HepG2 (cell line): Measurements from ENCODE around the gene MEAF6. TPM values are rescaled to one million over a fixed set of nuclear protein-coding genes. Genes with fewer than 3 reads are reported as not detected.

Experiments used
- AGO2 ChIP-seq: fragments of 200-400 bp; formaldehyde crosslinking; optimal IDR thresholded peaks from 2 replicates; pipeline ENCODE3; 2017; ENCODE audit warnings: mild to moderate bottlenecking, low read depth, low read length, moderate library complexity
- ARNTL ChIP-seq: sonication (generic); formaldehyde crosslinking; IDR thresholded peaks from 2 replicates; pipeline ENCODE4 v1.4.0; 2020; ENCODE audit warnings: mild to moderate bottlenecking, missing genetic modification reagents
- ATF1 ChIP-seq: IDR thresholded peaks from 2 replicates; pipeline ENCODE4 v1.6.1; 2016; ENCODE audit warnings: mild to moderate bottlenecking, control low read depth
- CEBPG ChIP-seq: IDR thresholded peaks from 2 replicates; pipeline ENCODE4 v1.6.1; 2016
- MEF2D ChIP-seq: sonication (generic); formaldehyde crosslinking; IDR thresholded peaks from 2 replicates; pipeline ENCODE4 v1.5.1; 2020; ENCODE audit warnings: mild to moderate bottlenecking, missing genetic modification reagents
- NR2C2 ChIP-seq: sonication (generic); formaldehyde crosslinking; IDR thresholded peaks from 2 replicates; pipeline ENCODE4 v1.4.0; 2020; ENCODE audit warnings: missing genetic modification reagents, mild to moderate bottlenecking, moderate library complexity, borderline replicate concordance
- REL ChIP-seq: sonication (generic); formaldehyde crosslinking; conservative IDR thresholded peaks from 2 replicates; pipeline ENCODE4 v1.8.0; 2022; ENCODE audit warnings: mild to moderate bottlenecking, missing genetic modification reagents, moderate library complexity
- ZFP36L1 ChIP-seq: sonication (generic); formaldehyde crosslinking; IDR thresholded peaks from 2 replicates; pipeline ENCODE4 v1.8.0; 2022; ENCODE audit warnings: mild to moderate bottlenecking, missing genetic modification reagents, moderate library complexity
- ZMAT3 ChIP-seq: sonication (generic); formaldehyde crosslinking; conservative IDR thresholded peaks from 2 replicates; pipeline ENCODE4 v1.7.0; 2021; ENCODE audit warnings: missing genetic modification reagents
- ZNF124 ChIP-seq: sonication (generic); formaldehyde crosslinking; IDR thresholded peaks from 2 replicates; pipeline ENCODE4 v1.4.0; 2020; ENCODE audit warnings: missing genetic modification reagents
- ZNF142 ChIP-seq: sonication (generic); formaldehyde crosslinking; IDR thresholded peaks from 2 replicates; pipeline ENCODE4 v1.4.0; 2020; ENCODE audit warnings: missing genetic modification reagents
- ZNF160 ChIP-seq: sonication (generic); formaldehyde crosslinking; IDR thresholded peaks from 2 replicates; pipeline ENCODE4 v1.8.0; 2022; ENCODE audit warnings: mild to moderate bottlenecking, inconsistent platforms, missing genetic modification reagents
- ZNF205 ChIP-seq: IDR thresholded peaks from 2 replicates; pipeline ENCODE4 v1.6.1; 2018; ENCODE audit warnings: missing biosample characterization, missing genetic modification reagents
- ZNF230 ChIP-seq: sonication (generic); formaldehyde crosslinking; IDR thresholded peaks from 2 replicates; pipeline ENCODE4 v1.4.0; 2020; ENCODE audit warnings: mild to moderate bottlenecking, missing genetic modification reagents
- ZNF337 ChIP-seq: sonication (generic); formaldehyde crosslinking; IDR thresholded peaks from 2 replicates; pipeline ENCODE4 v1.5.1; 2020; ENCODE audit warnings: missing genetic modification reagents, low read depth, mild to moderate bottlenecking, borderline replicate concordance
- ZNF362 ChIP-seq: sonication (generic); formaldehyde crosslinking; IDR thresholded peaks from 2 replicates; pipeline ENCODE4 v1.4.0; 2020; ENCODE audit warnings: missing genetic modification reagents, mild to moderate bottlenecking, borderline replicate concordance
- polyA plus RNA-seq, 8 experiments: library from polyadenylated mRNA; depleted of rRNA in 3 of 8; stranded (reverse) in 7 of 8; unstranded in 1 of 8; fragments of >200 nt; fragmentation: Illumina TruSeq in 4 of 8; extraction: Trizol in 4 of 8; gene quantifications; 2 replicates each; pipeline versions ENCODE4 v1.2.1 to v1.2.3, GENCODE V29; 2011 to 2016; ENCODE audit warnings: low read depth in 4 of 8, missing spikeins in 1 of 8, mixed read lengths in 1 of 8; ENCODE audit not compliant: insufficient read depth in 1 of 8
- total RNA-seq, 5 experiments: library from RNA; depleted of rRNA; stranded (reverse); fragments of >200 nt; fragmentation: Illumina TruSeq; extraction: Trizol; gene quantifications; 2 replicates each; pipeline ENCODE4 v1.2.3, GENCODE V29; 2016; ENCODE audit warnings: low read depth in 1 of 5
- TF ChIP-seq, protein P1 (sequence below), 2 experiments: sonication (generic) in 1 of 2; formaldehyde crosslinking in 1 of 2; IDR thresholded peaks; 2 replicates each; pipeline versions ENCODE4 v1.4.0 to v1.6.1; 2018 to 2020; ENCODE audit warnings: missing genetic modification reagents in 2 of 2, borderline replicate concordance in 1 of 2, low read depth in 1 of 2, mild to moderate bottlenecking in 1 of 2, missing biosample characterization in 1 of 2
- TF ChIP-seq, protein P2 (sequence below): sonication (generic); formaldehyde crosslinking; conservative IDR thresholded peaks from 2 replicates; pipeline ENCODE4 v1.5.0; 2020; ENCODE audit warnings: missing genetic modification reagents

MEAF6 gene
- total and polyA plus RNA-seq, 2 of the 13 experiments (the other 11 are each of a cell fraction or from before 2014, with no cell fraction given), result 29.5 to 45.6 TPM

DNA sequence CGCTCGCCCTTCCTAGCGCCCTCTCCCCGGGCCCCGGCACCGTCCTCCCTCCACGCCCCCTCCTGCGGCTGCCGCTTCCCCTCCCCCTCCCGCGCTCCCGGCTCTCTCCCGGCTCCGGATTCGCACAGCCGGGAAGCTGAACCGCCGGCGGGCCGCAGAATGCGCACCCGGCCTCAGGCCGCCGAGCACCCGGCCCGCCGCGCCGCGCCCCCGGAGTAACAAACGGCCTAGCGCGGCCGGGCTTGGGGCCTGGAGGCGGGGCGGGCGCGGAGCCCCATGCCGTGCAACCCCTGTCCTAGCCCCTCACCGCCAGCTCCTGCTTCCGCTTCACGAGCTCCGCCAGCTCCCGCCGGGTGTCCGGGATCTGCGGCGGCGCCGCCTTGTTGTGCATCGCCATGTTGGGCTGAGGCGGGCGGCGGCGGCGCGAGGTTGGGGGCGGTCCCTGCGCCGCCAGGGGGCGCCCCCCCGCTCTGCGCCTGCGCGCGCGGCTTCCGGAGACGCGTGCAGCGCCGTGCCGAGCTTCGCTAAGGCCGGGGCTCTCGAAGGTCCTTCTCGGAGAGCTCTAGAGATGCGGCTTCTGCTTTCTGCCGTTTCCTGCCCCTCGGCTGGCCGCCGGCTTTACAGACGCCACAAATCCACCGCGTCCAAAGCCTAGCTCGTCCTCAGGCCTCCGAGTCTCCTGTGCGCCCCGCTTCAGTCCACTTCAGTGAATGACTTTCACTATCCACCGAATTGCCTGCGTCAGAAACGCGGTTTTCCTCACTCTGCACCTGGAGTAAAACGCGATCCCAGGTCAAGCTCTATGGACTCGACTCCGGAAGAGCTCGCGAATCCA, at the start of gene MEAF6 (continued):
- TF ChIP-seq AGO2, result peak; percentile 22
- peak; percentile 26; the same call in 1 of the 2 replicates for TF ChIP-seq ZNF362 (CRISPR knock-in tag)
- TF ChIP-seq MEF2D (CRISPR knock-in tag), result peak; percentile 52; the same call in 1 of the 2 replicates
- TF ChIP-seq NR2C2, result peak; percentile 76
- TF ChIP-seq ZNF205 (CRISPR knock-in tag), result no peak
- TF ChIP-seq ZNF230 (CRISPR knock-in tag), result peak; percentile 59; the same call in 1 of the 2 replicates
- TF ChIP-seq ZNF337 (CRISPR knock-in tag), result no peak
- peak; percentile 93 for TF ChIP-seq ZNF142
- peak; percentile 85; the same call in 1 of the 2 replicates for TF ChIP-seq ZFP36L1 (CRISPR knock-in tag)
- TF ChIP-seq, protein P1, sequence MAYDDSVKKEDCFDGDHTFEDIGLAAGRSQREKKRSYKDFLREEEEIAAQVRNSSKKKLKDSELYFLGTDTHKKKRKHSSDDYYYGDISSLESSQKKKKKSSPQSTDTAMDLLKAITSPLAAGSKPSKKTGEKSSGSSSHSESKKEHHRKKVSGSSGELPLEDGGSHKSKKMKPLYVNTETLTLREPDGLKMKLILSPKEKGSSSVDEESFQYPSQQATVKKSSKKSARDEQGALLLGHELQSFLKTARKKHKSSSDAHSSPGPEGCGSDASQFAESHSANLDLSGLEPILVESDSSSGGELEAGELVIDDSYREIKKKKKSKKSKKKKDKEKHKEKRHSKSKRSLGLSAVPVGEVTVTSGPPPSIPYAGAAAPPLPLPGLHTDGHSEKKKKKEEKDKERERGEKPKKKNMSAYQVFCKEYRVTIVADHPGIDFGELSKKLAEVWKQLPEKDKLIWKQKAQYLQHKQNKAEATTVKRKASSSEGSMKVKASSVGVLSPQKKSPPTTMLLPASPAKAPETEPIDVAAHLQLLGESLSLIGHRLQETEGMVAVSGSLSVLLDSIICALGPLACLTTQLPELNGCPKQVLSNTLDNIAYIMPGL (CRISPR knock-in tag; IDR thresholded peaks at IDR 0.05; ENCODE audit: borderline replicate concordance in 1 of 2, low read depth in 1 of 2), result peak in 1 of 2 experiments; percentile 82; a peak in 3 of 4 replicates
- TF ChIP-seq ZMAT3 (CRISPR knock-in tag), result 0 out of 2 replicates have a peak, but pooled peaks have one; percentile 25
- TF ChIP-seq CEBPG, result no peak
- no peak for TF ChIP-seq ATF1 (CRISPR knock-in tag)
- TF ChIP-seq ARNTL, result no peak
- TF ChIP-seq ZNF124, result no peak; the same call in none of the 2 replicates
- TF ChIP-seq, protein P2, sequence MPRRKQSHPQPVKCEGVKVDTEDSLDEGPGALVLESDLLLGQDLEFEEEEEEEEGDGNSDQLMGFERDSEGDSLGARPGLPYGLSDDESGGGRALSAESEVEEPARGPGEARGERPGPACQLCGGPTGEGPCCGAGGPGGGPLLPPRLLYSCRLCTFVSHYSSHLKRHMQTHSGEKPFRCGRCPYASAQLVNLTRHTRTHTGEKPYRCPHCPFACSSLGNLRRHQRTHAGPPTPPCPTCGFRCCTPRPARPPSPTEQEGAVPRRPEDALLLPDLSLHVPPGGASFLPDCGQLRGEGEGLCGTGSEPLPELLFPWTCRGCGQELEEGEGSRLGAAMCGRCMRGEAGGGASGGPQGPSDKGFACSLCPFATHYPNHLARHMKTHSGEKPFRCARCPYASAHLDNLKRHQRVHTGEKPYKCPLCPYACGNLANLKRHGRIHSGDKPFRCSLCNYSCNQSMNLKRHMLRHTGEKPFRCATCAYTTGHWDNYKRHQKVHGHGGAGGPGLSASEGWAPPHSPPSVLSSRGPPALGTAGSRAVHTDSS (CRISPR knock-in tag), result no peak
- TF ChIP-seq ZNF160 (CRISPR knock-in tag), result peak; percentile 48; the same call in 1 of the 2 replicates
- 0 out of 2 replicates have a peak, but pooled peaks have one; percentile 39 for TF ChIP-seq REL (CRISPR knock-in tag)
